KOPT-K1 (cell line): ENCODE results near the gene GNPDA1.

Experiments
- H3K27ac ChIP-seq: fragments of 200-600 bp; sonication (generic); 2 replicates; pipeline ENCODE4 v1.5.1; 2016; ENCODE audit warnings: antibody characterized with exemption, mild to moderate bottlenecking, low read depth, low read length; ENCODE audit not compliant: poor library complexity, severe bottlenecking
- H3K36me3 ChIP-seq: fragments of 200-600 bp; sonication (generic); 2 replicates; pipeline ENCODE4 v1.5.1; 2017; ENCODE audit warnings: antibody characterized with exemption, mild to moderate bottlenecking, low read length, moderate library complexity; ENCODE audit not compliant: insufficient read depth
- H3K9me3 ChIP-seq: fragments of 200-600 bp; sonication (generic); 2 replicates; pipeline ENCODE4 v1.5.1; 2017; ENCODE audit warnings: antibody characterized with exemption, low read length, mild to moderate bottlenecking; ENCODE audit not compliant: insufficient read depth, poor library complexity, severe bottlenecking

Gene GNPDA1

DNA sequence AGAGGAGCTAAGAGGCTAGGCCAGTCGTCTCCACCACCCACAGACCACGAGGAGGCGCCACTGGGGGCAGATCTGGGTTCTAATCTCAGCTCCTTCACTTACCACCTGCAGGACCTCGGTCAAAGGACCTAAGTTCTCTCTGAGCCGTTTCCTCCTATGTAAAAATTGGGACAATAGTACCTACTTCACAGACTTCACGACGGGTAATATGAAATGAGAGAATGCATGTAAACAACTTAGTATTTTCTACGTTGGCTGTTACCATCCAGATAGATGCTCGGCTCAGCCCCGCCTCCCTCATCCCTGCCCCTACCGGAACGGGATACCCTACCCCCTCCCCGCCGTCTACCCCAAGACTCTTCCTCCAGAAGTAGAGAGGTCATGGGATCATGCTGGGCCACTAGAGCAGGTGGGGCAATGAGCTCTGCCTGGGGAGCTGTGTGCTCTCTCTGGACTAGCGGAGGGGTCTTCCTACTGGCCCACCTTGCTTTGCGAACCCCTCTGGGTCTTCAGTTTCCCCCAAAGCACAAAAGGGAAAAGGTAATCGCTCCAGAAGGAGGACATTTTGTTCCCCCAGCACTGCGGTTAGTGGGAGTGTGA lies 541 bp downstream of the GNPDA1 start:
- H3K9me3 ChIP-seq: no peaks in the 10 kb centered on the region
- H3K36me3 ChIP-seq: peaks cover 14% of the 10 kb centered on the region
- peak overlapping the region; percentile 88 for H3K27ac ChIP-seq

- H3K27ac ChIP-seq: no peak overlapping the region
- H3K36me3 ChIP-seq: peaks cover 14% of the 10 kb centered on the region
- H3K9me3 ChIP-seq: no peaks in the 10 kb centered on the region
Measured at GRCh38 chr5:142011572-142012185, 1.1 kb downstream of the GNPDA1 start.

DNA sequence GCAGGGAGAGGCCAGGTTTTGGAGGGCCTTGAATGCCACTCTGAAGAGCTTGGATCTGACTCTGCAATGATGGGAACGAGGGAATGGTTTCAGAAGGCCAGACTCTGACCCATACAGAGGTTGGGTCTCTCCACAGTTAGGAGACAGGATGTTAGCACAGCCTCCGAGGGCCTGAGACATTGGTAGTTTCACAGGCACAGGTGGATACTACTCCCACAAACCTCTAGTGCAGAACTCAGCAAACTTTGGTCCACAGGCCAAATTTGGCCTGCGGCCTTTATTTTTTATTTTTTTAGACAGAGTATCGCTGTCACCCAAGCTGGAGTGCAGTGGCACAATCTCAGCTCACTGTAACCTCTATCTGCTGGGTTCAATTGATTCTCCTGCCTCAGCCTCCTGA lies 2.9 kb downstream of the GNPDA1 start:
- H3K27ac ChIP-seq: no peak overlapping the region
- H3K36me3 ChIP-seq: peaks cover 31% of the 10 kb centered on the region
- H3K9me3 ChIP-seq: no peaks in the 10 kb centered on the region

DNA sequence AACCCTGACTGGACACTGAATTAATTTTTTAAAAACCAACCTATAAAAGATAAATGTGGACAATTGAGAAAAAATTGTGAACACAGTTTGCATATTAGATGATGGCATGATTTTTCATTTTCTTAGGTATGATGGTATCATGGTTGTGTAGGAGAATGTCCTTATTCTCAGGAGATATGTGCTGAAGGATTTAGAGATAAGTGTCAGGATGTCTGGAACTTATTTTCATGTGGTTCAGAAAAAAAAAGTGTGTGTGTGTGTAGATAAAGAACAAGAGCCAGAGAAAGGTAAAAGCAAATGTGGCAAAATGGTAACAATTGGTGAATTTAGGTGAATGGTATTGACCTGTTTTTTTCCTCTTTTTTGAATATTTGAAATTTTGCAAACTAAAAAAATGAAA lies 4.0 kb downstream of the GNPDA1 start:
- H3K9me3 ChIP-seq: no peaks in the 10 kb centered on the region
- H3K36me3 ChIP-seq: peaks cover 42% of the 10 kb centered on the region
- H3K27ac ChIP-seq: no peak overlapping the region

DNA sequence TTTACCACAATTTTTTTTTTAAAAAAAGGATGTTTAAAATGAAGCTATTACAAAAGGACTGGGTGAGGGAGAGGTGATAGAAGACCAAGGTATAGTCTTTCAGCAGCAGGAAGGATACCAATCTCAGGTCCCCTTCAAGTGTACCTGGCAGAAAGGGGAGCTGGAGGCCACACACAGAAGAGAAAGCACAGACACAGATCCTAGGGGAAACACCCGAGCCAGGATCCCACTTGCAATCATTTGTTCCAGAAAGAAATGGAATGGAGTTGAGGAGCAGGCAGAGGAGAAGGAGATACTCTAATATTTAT lies 5.6 kb downstream of the GNPDA1 start:
- Histone ChIP-seq H3K27ac (no peak overlapping the region), H3K9me3 (no peaks in the 10 kb centered on the region), H3K36me3 (peaks cover 58% of the 10 kb centered on the region)

- Histone ChIP-seq H3K27ac (no peak overlapping the region), H3K9me3 (no peaks in the 10 kb centered on the region), H3K36me3 (peaks cover 63% of the 10 kb centered on the region)
Measured at GRCh38 chr5:142006363-142007236, 6.2 kb downstream of the GNPDA1 start.

GRCh38 chr5:142003266-142003800 lies 9.5 kb downstream of the GNPDA1 start:
- H3K36me3 ChIP-seq: peaks cover 75% of the 10 kb centered on the region

GRCh38 chr5:142000704-142001484 lies 11.9 kb downstream of the GNPDA1 start:
- Histone ChIP-seq H3K27ac (no peak overlapping the region), H3K9me3 (no peaks in the 10 kb centered on the region), H3K36me3 (peaks cover 63% of the 10 kb centered on the region)

More at GRCh38 chr5:142003266-142003800, 9.5 kb downstream of the GNPDA1 start:
- Histone ChIP-seq H3K27ac (no peak overlapping the region), H3K9me3 (no peaks in the 10 kb centered on the region)

DNA sequence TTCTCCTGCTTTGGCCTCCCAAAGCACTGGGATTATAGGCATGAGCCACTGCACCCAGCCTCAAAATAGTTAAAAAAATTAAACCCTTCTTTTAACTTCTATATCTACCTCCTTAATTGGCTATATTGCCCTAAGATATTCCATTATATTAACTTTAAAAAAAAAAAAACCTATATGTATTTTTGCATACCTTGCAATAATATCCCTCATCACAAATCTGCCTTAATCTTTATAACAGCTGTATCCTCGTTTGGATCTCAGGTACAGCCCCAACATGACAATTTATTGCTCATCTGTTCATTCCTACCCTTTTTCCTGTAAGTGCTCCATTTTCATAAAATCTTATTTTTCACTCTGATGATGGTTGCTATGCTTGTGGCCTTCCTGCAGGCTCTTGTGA lies 12.7 kb downstream of the GNPDA1 start:
- Histone ChIP-seq H3K27ac (no peak overlapping the region), H3K36me3 (peaks cover 57% of the 10 kb centered on the region), H3K9me3 (no peaks in the 10 kb centered on the region)

DNA sequence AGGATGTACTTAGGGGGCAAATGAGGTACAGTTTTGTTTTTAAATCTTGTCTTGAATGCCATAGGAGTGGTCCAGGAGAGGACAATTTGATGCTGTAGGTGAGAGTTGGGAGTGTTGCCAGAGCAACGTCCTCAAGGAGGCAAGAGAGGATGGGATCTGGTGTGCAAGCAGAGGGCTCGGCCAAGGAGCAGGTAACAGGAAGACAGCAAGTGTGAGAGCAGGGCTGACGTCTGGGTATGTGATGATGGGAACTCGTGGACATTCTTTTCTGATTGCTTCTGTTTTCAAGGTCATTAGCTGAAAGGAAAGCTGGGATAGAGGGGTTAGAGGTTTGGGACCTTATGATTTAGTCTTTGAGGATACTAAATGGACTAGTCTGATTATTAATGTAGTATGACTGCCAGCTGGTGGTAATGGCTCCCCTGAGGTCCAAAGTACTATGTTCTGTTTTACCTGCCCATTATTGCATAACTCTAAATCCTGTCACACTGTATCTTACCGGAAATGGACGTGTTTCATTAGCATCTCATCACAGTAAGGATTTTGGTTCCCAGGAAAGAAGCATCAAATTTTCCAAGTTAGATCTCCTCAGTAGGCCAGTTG lies 15.4 kb downstream of the GNPDA1 start:
- Histone ChIP-seq H3K9me3 (no peaks in the 10 kb centered on the region), H3K36me3 (peaks cover 57% of the 10 kb centered on the region), H3K27ac (no peak overlapping the region)

DNA sequence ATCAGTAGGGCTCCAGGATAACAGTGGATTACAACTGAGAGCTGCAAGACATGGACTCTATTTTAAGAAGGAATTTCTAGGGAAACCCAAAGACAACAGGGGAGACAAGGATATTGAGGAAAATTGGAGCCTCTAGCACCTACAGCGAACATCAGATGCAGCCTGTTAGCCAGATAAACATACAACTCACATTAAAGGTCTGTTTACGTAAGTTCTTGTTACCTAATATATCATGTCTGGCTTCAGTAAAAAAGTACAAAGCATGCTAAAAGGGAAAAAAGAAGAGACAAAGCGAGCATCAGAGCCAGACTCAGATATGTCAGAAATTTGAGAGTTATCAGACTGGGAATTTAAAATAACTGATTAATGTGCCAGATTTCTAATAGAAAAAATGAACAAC lies 17.2 kb downstream of the GNPDA1 start:
- Histone ChIP-seq H3K27ac (no peak overlapping the region), H3K36me3 (peaks cover 48% of the 10 kb centered on the region), H3K9me3 (no peaks in the 10 kb centered on the region)

DNA sequence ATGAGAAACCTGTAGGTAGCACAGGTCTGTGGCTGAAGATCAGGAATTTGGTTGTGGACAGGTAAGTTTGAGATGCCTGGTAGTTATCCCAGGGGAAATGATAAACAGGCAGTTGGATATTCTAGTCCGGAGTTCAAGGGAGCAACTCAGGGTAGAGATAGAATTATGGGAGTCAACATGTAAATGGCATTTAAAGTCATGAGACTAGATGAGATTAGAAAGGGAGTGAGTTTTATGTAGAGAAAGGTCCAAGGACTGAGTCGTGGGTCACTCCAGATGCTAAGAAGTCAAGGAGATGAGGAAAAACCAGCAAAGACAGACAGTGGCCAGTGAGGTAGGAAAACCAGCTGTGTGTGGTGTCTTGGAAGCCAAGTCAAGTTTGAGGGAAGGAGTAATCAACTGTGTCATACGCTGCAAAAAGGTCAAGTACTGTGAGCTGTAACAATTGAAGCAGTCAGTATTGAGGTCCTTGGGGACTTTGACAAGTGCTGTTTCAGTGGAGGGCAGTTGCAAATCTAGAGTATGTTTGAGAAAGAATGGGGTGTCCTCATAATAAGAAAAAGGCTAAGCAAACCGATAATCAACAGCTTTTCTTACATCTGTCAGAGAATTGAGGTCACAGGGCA lies 18.2 kb downstream of the GNPDA1 start:
- no peaks in the 10 kb centered on the region for H3K9me3 ChIP-seq
- H3K36me3 ChIP-seq: peaks cover 50% of the 10 kb centered on the region
- H3K27ac ChIP-seq: no peak overlapping the region

GRCh38 chr5:141992349-141992963 lies 20.4 kb downstream of the GNPDA1 start:
- Histone ChIP-seq H3K27ac (no peak overlapping the region), H3K9me3 (no peaks in the 10 kb centered on the region), H3K36me3 (peaks cover 60% of the 10 kb centered on the region)

DNA sequence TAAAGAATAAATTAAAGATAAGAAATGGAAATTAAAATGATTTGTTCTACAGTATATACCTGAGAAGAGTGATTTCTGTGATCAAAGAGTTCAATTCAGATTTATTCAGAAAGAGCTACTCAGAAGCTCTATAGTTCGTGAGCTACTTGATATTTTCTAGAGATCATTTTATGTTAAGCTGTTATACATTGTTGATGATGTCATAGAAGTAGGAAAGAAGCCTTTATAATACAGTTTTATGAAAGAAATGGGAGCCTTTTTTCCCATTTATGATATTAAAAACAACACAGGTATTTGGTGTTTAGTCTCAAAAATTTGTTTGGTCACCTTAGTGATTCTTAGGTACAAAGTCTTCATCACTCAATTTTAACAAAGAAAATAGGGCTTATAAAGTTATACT lies 23.1 kb downstream of the GNPDA1 start:
- Histone ChIP-seq H3K9me3 (no peaks in the 10 kb centered on the region), H3K36me3 (peaks cover 81% of the 10 kb centered on the region), H3K27ac (no peak overlapping the region)
